ENCODE measurements around the gene C1QL4.

Gene C1QL4

GRCh38 chr12:49331380-49332222 lies 5.4 kb downstream of the C1QL4 start:
- Histone ChIP-seq H3K27me3 (ENCODE audit: insufficient read depth, low read length) (peaks cover 50% of the 10 kb centered on the region), H3K36me3 (ENCODE audit: insufficient read depth, low read length) (peaks cover 27% of the 10 kb centered on the region), H3K4me3 (ENCODE audit: low read length) (no peak overlapping the region), H3K9me3 (ENCODE audit: insufficient read depth, low read depth, low read length) (no peaks in the 10 kb centered on the region), H3K4me1 (ENCODE audit: insufficient read depth, low read length) (no peaks in the 10 kb centered on the region), H3K9ac (ENCODE audit: low read depth, low read length) (no peak overlapping the region), H3K27ac (ENCODE audit: low read depth, low read length) (no peak overlapping the region)
- WGBS = 59% methylated on average over 11 of the region's 11 CpGs

GRCh38 chr12:49330631-49331379 lies 6.2 kb downstream of the C1QL4 start:
- peaks cover 42% of the 10 kb centered on the region for H3K27me3 ChIP-seq (ENCODE audit: insufficient read depth, low read length)
- H3K9me3 ChIP-seq (ENCODE audit: insufficient read depth, low read depth, low read length) = no peaks in the 10 kb centered on the region
- WGBS = 87% methylated on average over 13 of the region's 14 CpGs
- no peak overlapping the region for H3K9ac ChIP-seq (ENCODE audit: low read depth, low read length)
- H3K4me3 ChIP-seq (ENCODE audit: low read length) = no peak overlapping the region
- H3K36me3 ChIP-seq (ENCODE audit: insufficient read depth, low read length) = peaks cover 35% of the 10 kb centered on the region
- no peak overlapping the region for H3K27ac ChIP-seq (ENCODE audit: low read depth, low read length)
- no peaks in the 10 kb centered on the region for H3K4me1 ChIP-seq (ENCODE audit: insufficient read depth, low read length)

- Histone ChIP-seq H3K4me1 (ENCODE audit: insufficient read depth, low read length) (no peaks in the 10 kb centered on the region), H3K9me3 (ENCODE audit: insufficient read depth, low read depth, low read length) (no peaks in the 10 kb centered on the region), H3K4me3 (ENCODE audit: low read length) (no peak overlapping the region), H3K27ac (ENCODE audit: low read depth, low read length) (no peak overlapping the region), H3K36me3 (ENCODE audit: insufficient read depth, low read length) (peaks cover 42% of the 10 kb centered on the region), H3K9ac (ENCODE audit: low read depth, low read length) (no peak overlapping the region), H3K27me3 (ENCODE audit: insufficient read depth, low read length) (peaks cover 35% of the 10 kb centered on the region)
- WGBS = 97% methylated on average over 7 of the region's 7 CpGs
Measured at GRCh38 chr12:49330032-49330619, 6.9 kb downstream of the C1QL4 start.

- H3K9me3 ChIP-seq (ENCODE audit: insufficient read depth, low read depth, low read length) = no peaks in the 10 kb centered on the region
- peaks cover 22% of the 10 kb centered on the region for H3K27me3 ChIP-seq (ENCODE audit: insufficient read depth, low read length)
- no peak overlapping the region for H3K4me3 ChIP-seq (ENCODE audit: low read length)
- WGBS = 97% methylated on average over 12 of the region's 12 CpGs
- H3K9ac ChIP-seq (ENCODE audit: low read depth, low read length) = no peak overlapping the region
- no peaks in the 10 kb centered on the region for H3K4me1 ChIP-seq (ENCODE audit: insufficient read depth, low read length)
- peaks cover 48% of the 10 kb centered on the region for H3K36me3 ChIP-seq (ENCODE audit: insufficient read depth, low read length)
- H3K27ac ChIP-seq (ENCODE audit: low read depth, low read length) = no peak overlapping the region
Measured at GRCh38 chr12:49328816-49329215, 8.2 kb downstream of the C1QL4 start.

- no peaks in the 10 kb centered on the region for H3K4me1 ChIP-seq (ENCODE audit: insufficient read depth, low read length)
- H3K27ac ChIP-seq (ENCODE audit: low read depth, low read length) = no peak overlapping the region
- H3K9me3 ChIP-seq (ENCODE audit: insufficient read depth, low read depth, low read length) = no peaks in the 10 kb centered on the region
- 92% methylated on average over 2 of the region's 2 CpGs for WGBS
- peaks cover 13% of the 10 kb centered on the region for H3K27me3 ChIP-seq (ENCODE audit: insufficient read depth, low read length)
- no peak overlapping the region for H3K9ac ChIP-seq (ENCODE audit: low read depth, low read length)
- peaks cover 48% of the 10 kb centered on the region for H3K36me3 ChIP-seq (ENCODE audit: insufficient read depth, low read length)
- H3K4me3 ChIP-seq (ENCODE audit: low read length) = no peak overlapping the region
Measured at GRCh38 chr12:49327887-49328286, 9.1 kb downstream of the C1QL4 start.

GRCh38 chr12:49327368-49327767 lies 9.6 kb downstream of the C1QL4 start:
- Histone ChIP-seq H3K4me1 (ENCODE audit: insufficient read depth, low read length) (0 out of 2 replicates have a peak, but pooled peaks cover under 1% of the 10 kb centered on the region), H3K27me3 (ENCODE audit: insufficient read depth, low read length) (peaks cover 7% of the 10 kb centered on the region), H3K9me3 (ENCODE audit: insufficient read depth, low read depth, low read length) (no peaks in the 10 kb centered on the region), H3K36me3 (ENCODE audit: insufficient read depth, low read length) (peaks cover 48% of the 10 kb centered on the region), H3K4me3 (ENCODE audit: low read length) (no peak overlapping the region), H3K27ac (ENCODE audit: low read depth, low read length) (no peak overlapping the region), H3K9ac (ENCODE audit: low read depth, low read length) (no peak overlapping the region)

- Histone ChIP-seq H3K36me3 (ENCODE audit: insufficient read depth, low read length) (peaks cover 48% of the 10 kb centered on the region), H3K27ac (ENCODE audit: low read depth, low read length) (no peak overlapping the region)
Measured at GRCh38 chr12:49325606-49326005, 11.4 kb downstream of the C1QL4 start.

GRCh38 chr12:49323524-49324097 lies 13.4 kb downstream of the C1QL4 start:
- Histone ChIP-seq H3K36me3 (ENCODE audit: insufficient read depth, low read length) (peaks cover 34% of the 10 kb centered on the region), H3K4me3 (ENCODE audit: low read length) (peak overlapping the region; percentile 89), H3K9ac (ENCODE audit: low read depth, low read length) (peak overlapping the region; percentile 90), H3K4me1 (ENCODE audit: insufficient read depth, low read length) (peaks cover 6% of the 10 kb centered on the region; the same call in 1 of the 2 replicates), H3K27ac (ENCODE audit: low read depth, low read length) (peak overlapping the region; percentile 49; the same call in 1 of the 2 replicates), H3K27me3 (ENCODE audit: insufficient read depth, low read length) (peaks cover 7% of the 10 kb centered on the region; the same call in 1 of the 2 replicates), H3K9me3 (ENCODE audit: insufficient read depth, low read depth, low read length) (no peaks in the 10 kb centered on the region)
- WGBS = 16% methylated on average over 17 of the region's 19 CpGs

More at GRCh38 chr12:49325606-49326005, 11.4 kb downstream of the C1QL4 start:
- H3K4me3 ChIP-seq (ENCODE audit: low read length) = no peak overlapping the region
- H3K4me1 ChIP-seq (ENCODE audit: insufficient read depth, low read length) = peaks cover 6% of the 10 kb centered on the region; the same call in 1 of the 2 replicates
- H3K9me3 ChIP-seq (ENCODE audit: insufficient read depth, low read depth, low read length) = no peaks in the 10 kb centered on the region
- H3K9ac ChIP-seq (ENCODE audit: low read depth, low read length) = no peak overlapping the region
- no peaks in the 10 kb centered on the region for H3K27me3 ChIP-seq (ENCODE audit: insufficient read depth, low read length)
- 94% methylated on average over 6 of the region's 6 CpGs for WGBS

GRCh38 chr12:49322708-49323523 lies 14.1 kb downstream of the C1QL4 start, which contains the start of gene TROAP:
TSS of gene TROAP (plus strand) at chr12:49323255. CDS start at chr12:49323609, 354 bp downstream.
- under 1% methylated on average over 65 of the region's 65 CpGs for WGBS
- Histone ChIP-seq H3K4me1 (ENCODE audit: insufficient read depth, low read length) (peaks cover 6% of the 10 kb centered on the region; the same call in 1 of the 2 replicates), H3K9ac (ENCODE audit: low read depth, low read length) (peak within 1 kb of the TSS; percentile 90), H3K9me3 (ENCODE audit: insufficient read depth, low read depth, low read length) (no peaks in the 10 kb centered on the region), H3K27ac (ENCODE audit: low read depth, low read length) (peak within 1 kb of the TSS; percentile 52), H3K4me3 (ENCODE audit: low read length) (peak within 1 kb of the TSS; percentile 89), H3K27me3 (ENCODE audit: insufficient read depth, low read length) (peaks cover 8% of the 10 kb centered on the region; the same call in 1 of the 2 replicates), H3K36me3 (ENCODE audit: insufficient read depth, low read length) (peaks cover 33% of the 10 kb centered on the region)

- Histone ChIP-seq H3K9ac (ENCODE audit: low read depth, low read length) (peak overlapping the region; percentile 82), H3K27ac (ENCODE audit: low read depth, low read length) (peak overlapping the region; percentile 52; the same call in 1 of the 2 replicates), H3K9me3 (ENCODE audit: insufficient read depth, low read depth, low read length) (no peaks in the 10 kb centered on the region), H3K4me1 (ENCODE audit: insufficient read depth, low read length) (peaks cover 6% of the 10 kb centered on the region; the same call in 1 of the 2 replicates), H3K4me3 (ENCODE audit: low read length) (peak overlapping the region; percentile 89), H3K36me3 (ENCODE audit: insufficient read depth, low read length) (peaks cover 28% of the 10 kb centered on the region), H3K27me3 (ENCODE audit: insufficient read depth, low read length) (peaks cover 8% of the 10 kb centered on the region; the same call in 1 of the 2 replicates)
- WGBS = 26% methylated on average over 10 of the region's 12 CpGs
Measured at GRCh38 chr12:49322367-49322707, 14.7 kb downstream of the C1QL4 start.
